BE2C (cell line): Measurements from ENCODE around the gene ZNF215.
"Not testable (repeated sequence)": the region's sequence is repeated elsewhere in the genome, so short reads cannot be mapped to it uniquely, and the experiment has no call there.

ENCODE experiments used
- DNase-seq: peaks from one replicate; pipeline ENCODE4 v3.0.0-alpha.2; 2020
- H3K27me3 ChIP-seq: fragments of 250-450 bp; sonication (Bioruptor Pico); 2 replicates; pipeline ENCODE4 v1.5.1; 2020; ENCODE audit warnings: mild to moderate bottlenecking
- H3K36me3 ChIP-seq: fragments of 250-450 bp; sonication (Bioruptor Pico); 2 replicates; pipeline ENCODE4 v1.5.1; 2020; ENCODE audit warnings: mild to moderate bottlenecking
- H3K4me1 ChIP-seq: fragments of 250-450 bp; sonication (Bioruptor Pico); 2 replicates; pipeline ENCODE4 v1.5.1; 2020
- H3K4me3 ChIP-seq: 2 replicates; pipeline ENCODE4 v1.5.1; 2011; ENCODE audit warnings: low read depth, low read length
- H3K9me3 ChIP-seq: fragments of 250-450 bp; sonication (Bioruptor Pico); 2 replicates; pipeline ENCODE4 v1.5.1; 2020
- CTCF ChIP-seq: IDR thresholded peaks from 2 replicates; pipeline ENCODE4 v1.5.1; 2012; ENCODE audit warnings: mild to moderate bottlenecking, low read depth, low read length

Gene ZNF215

GRCh38 chr11:6927030-6927617 lies 898 bp downstream of the ZNF215 start:
- no peak for DNase-seq
- no peak for TF ChIP-seq CTCF
- Histone ChIP-seq H3K36me3 (no peaks in the 10 kb centered on the region), H3K27me3 (peaks cover 18% of the 10 kb centered on the region), H3K9me3 (no peaks in the 10 kb centered on the region), H3K4me1 (no peaks in the 10 kb centered on the region), H3K4me3 (peak overlapping the region; percentile 57)

- H3K27me3 ChIP-seq: peaks cover 18% of the 10 kb centered on the region
- DNase-seq: no peak
- no peaks in the 10 kb centered on the region for H3K9me3 ChIP-seq
- H3K4me1 ChIP-seq: no peaks in the 10 kb centered on the region
- no peaks in the 10 kb centered on the region for H3K36me3 ChIP-seq
- H3K4me3 ChIP-seq: no peak overlapping the region
- no peak for TF ChIP-seq CTCF
These were observed 2.7 kb downstream of the ZNF215 start for GRCh38 chr11:6928916-6929315.

GRCh38 chr11:6931146-6931713 lies 5.0 kb downstream of the ZNF215 start:
- Histone ChIP-seq H3K4me1 (no peaks in the 10 kb centered on the region), H3K36me3 (no peaks in the 10 kb centered on the region)

GRCh38 chr11:6932145-6932544 lies 5.9 kb downstream of the ZNF215 start:
- DNase-seq: no peak
- no peak for TF ChIP-seq CTCF
- peaks cover 5% of the 10 kb centered on the region for H3K27me3 ChIP-seq
- no peaks in the 10 kb centered on the region for H3K9me3 ChIP-seq
- H3K4me1 ChIP-seq: no peaks in the 10 kb centered on the region
- no peaks in the 10 kb centered on the region for H3K36me3 ChIP-seq
- no peak overlapping the region for H3K4me3 ChIP-seq

More at GRCh38 chr11:6931146-6931713, 5.0 kb downstream of the ZNF215 start:
- Histone ChIP-seq H3K27me3 (peaks cover 14% of the 10 kb centered on the region), H3K9me3 (no peaks in the 10 kb centered on the region), H3K4me3 (no peak overlapping the region)
- TF ChIP-seq CTCF: no peak
- no peak for DNase-seq

GRCh38 chr11:6941970-6942369 lies 15.7 kb downstream of the ZNF215 start:
- TF ChIP-seq CTCF: no peak

GRCh38 chr11:6943131-6943530 lies 16.9 kb downstream of the ZNF215 start:
- Histone ChIP-seq H3K36me3 (no peaks in the 10 kb centered on the region), H3K27me3 (no peaks in the 10 kb centered on the region), H3K4me3 (no peak overlapping the region), H3K9me3 (no peaks in the 10 kb centered on the region), H3K4me1 (no peaks in the 10 kb centered on the region)
- DNase-seq: no peak
- TF ChIP-seq CTCF: no peak

More at GRCh38 chr11:6941970-6942369, 15.7 kb downstream of the ZNF215 start:
- H3K4me1 ChIP-seq: no peaks in the 10 kb centered on the region
- DNase-seq: no peak
- no peaks in the 10 kb centered on the region for H3K36me3 ChIP-seq
- H3K4me3 ChIP-seq: no peak overlapping the region
- H3K9me3 ChIP-seq: no peaks in the 10 kb centered on the region
- H3K27me3 ChIP-seq: no peaks in the 10 kb centered on the region

GRCh38 chr11:6954248-6954647 lies 28.0 kb downstream of the ZNF215 start:
- H3K9me3 ChIP-seq, H3K4me1 ChIP-seq, H3K36me3 ChIP-seq, H3K27me3 ChIP-seq, H3K4me3 ChIP-seq, DNase-seq: not testable (repeated sequence)
